Adipose tissue (tissue), 3 donors: ENCODE data around the gene CBFA2T3. TPM values are rescaled to one million over a fixed set of nuclear protein-coding genes. Genes with fewer than 3 reads are reported as not detected.
"Not testable (repeated sequence)": the region's sequence is repeated elsewhere in the genome, so short reads cannot be mapped to it uniquely, and the experiment has no call there.

Source experiments
- H3K27ac ChIP-seq: one replicate; pipeline ENCODE4 v1.5.1; 2013; ENCODE audit warnings: low read depth, low read length
- WGBS, 3 donors: extraction: QIAGEN DNeasy Blood & Tissue Kit; methylation state at CpG; one replicate each; pipeline ENCODE4 v1.1.7; 2013; 5-methylcytosine and 5-hydroxymethylcytosine counted together
- polyA plus RNA-seq, 3 donors: library from polyadenylated mRNA; stranded (reverse); fragments of 200-250 nt; gene quantifications; one replicate each; pipeline ENCODE4 v1.2.3, GENCODE V29; 2013
- donor health status: healthy with polysubstance abuse.
- donor health status: Bipolar disorder and iron deficiency.
- donor health status: healthy.

CBFA2T3 gene
- polyA plus RNA-seq, 3 donors, result 7.7 to 19.6 (median 10.7) TPM

GRCh38 chr16:88908307-88908706 lies 68.7 kb downstream of the CBFA2T3 start:
- H3K27ac ChIP-seq, result no peak overlapping the region
- 76 to 88% (median 79%) methylated on average over 16 to 17 of the region's 17 CpGs for WGBS, 3 donors

- WGBS, 3 donors, result 67 to 91% (median 80%) methylated on average over 4 of the region's 4 CpGs
- H3K27ac ChIP-seq, result no peak overlapping the region
These were observed 69.2 kb downstream of the CBFA2T3 start for GRCh38 chr16:88907768-88908167.

GRCh38 chr16:88906535-88907105 lies 70.4 kb downstream of the CBFA2T3 start:
- H3K27ac ChIP-seq, result no peak overlapping the region
- WGBS, 3 donors, result 81 to 93% (median 85%) methylated on average over 22 of the region's 22 CpGs

- WGBS, 3 donors, result 82 to 92% (median 82%) methylated on average over 16 of the region's 16 CpGs
- H3K27ac ChIP-seq, result no peak overlapping the region
These were observed 71.0 kb downstream of the CBFA2T3 start for GRCh38 chr16:88906020-88906419.

GRCh38 chr16:88905563-88905962 lies 71.4 kb downstream of the CBFA2T3 start:
- 54 to 56% (median 55%) methylated on average over 7 to 11 of the region's 13 CpGs for WGBS, 3 donors
- H3K27ac ChIP-seq, result no peak overlapping the region

GRCh38 chr16:88904676-88905365 lies 72.2 kb downstream of the CBFA2T3 start:
- 66 to 75% (median 70%) methylated on average over 20 to 21 of the region's 21 CpGs for WGBS, 3 donors
- H3K27ac ChIP-seq, result no peak overlapping the region

- WGBS, 3 donors, result 70 to 80% (median 71%) methylated on average over 14 of the region's 14 CpGs
- H3K27ac ChIP-seq, result no peak overlapping the region
These were observed 73.7 kb downstream of the CBFA2T3 start for GRCh38 chr16:88903267-88903666.

- 75 to 87% (median 86%) methylated on average over 16 of the region's 16 CpGs for WGBS, 3 donors
- H3K27ac ChIP-seq, result no peak overlapping the region
These were observed 74.3 kb downstream of the CBFA2T3 start for GRCh38 chr16:88902744-88903143.

GRCh38 chr16:88901718-88902337 lies 75.2 kb downstream of the CBFA2T3 start:
- WGBS, 3 donors, result 79 to 88% (median 80%) methylated on average over 26 of the region's 26 CpGs
- H3K27ac ChIP-seq, result no peak overlapping the region

- 87 to 93% (median 88%) methylated on average over 12 of the region's 12 CpGs for WGBS, 3 donors
- H3K27ac ChIP-seq, result no peak overlapping the region
These were observed 76.3 kb downstream of the CBFA2T3 start for GRCh38 chr16:88900662-88901052.

GRCh38 chr16:88899901-88900661 lies 76.9 kb downstream of the CBFA2T3 start:
- WGBS, 3 donors, result 87 to 89% (median 88%) methylated on average over 40 to 41 of the region's 41 CpGs
- H3K27ac ChIP-seq, result no peak overlapping the region

- WGBS, 3 donors, result 88 to 93% (median 90%) methylated on average over 34 of the region's 34 CpGs
- H3K27ac ChIP-seq, result no peak overlapping the region
These were observed 79.1 kb downstream of the CBFA2T3 start for GRCh38 chr16:88897696-88898425.

- 90 to 92% (median 92%) methylated on average over 43 to 57 of the region's 57 CpGs for WGBS, 3 donors
These were observed 80.6 kb downstream of the CBFA2T3 start for GRCh38 chr16:88896238-88897070.

GRCh38 chr16:88895335-88895734 lies 81.7 kb downstream of the CBFA2T3 start:
- 94 to 95% (median 94%) methylated on average over 22 of the region's 22 CpGs for WGBS, 3 donors
- no peak overlapping the region for H3K27ac ChIP-seq

More at GRCh38 chr16:88896238-88897070, 80.6 kb downstream of the CBFA2T3 start:
- H3K27ac ChIP-seq, result no peak overlapping the region

GRCh38 chr16:88894681-88895300 lies 82.2 kb downstream of the CBFA2T3 start:
- 75 to 89% (median 83%) methylated on average over 21 of the region's 21 CpGs for WGBS, 3 donors
- H3K27ac ChIP-seq, result no peak overlapping the region

GRCh38 chr16:88894266-88894665 lies 82.7 kb downstream of the CBFA2T3 start:
- WGBS, 3 donors, result 81 to 97% (median 94%) methylated on average over 4 to 5 of the region's 6 CpGs
- H3K27ac ChIP-seq, result not testable (repeated sequence)
